HG03066 (cell line): Measurements from ENCODE around the gene SH2D5.
"Not testable (repeated sequence)": the region's sequence is repeated elsewhere in the genome, so short reads cannot be mapped to it uniquely, and the experiment has no call there.

Experiments
- ATAC-seq: cut with Tn5 transposase; IDR thresholded peaks from one replicate; pipeline ENCODE4 v1.9.1; 2021; ENCODE audit warnings: low read depth; ENCODE audit not compliant: unreplicated experiment

The SH2D5 gene

DNA sequence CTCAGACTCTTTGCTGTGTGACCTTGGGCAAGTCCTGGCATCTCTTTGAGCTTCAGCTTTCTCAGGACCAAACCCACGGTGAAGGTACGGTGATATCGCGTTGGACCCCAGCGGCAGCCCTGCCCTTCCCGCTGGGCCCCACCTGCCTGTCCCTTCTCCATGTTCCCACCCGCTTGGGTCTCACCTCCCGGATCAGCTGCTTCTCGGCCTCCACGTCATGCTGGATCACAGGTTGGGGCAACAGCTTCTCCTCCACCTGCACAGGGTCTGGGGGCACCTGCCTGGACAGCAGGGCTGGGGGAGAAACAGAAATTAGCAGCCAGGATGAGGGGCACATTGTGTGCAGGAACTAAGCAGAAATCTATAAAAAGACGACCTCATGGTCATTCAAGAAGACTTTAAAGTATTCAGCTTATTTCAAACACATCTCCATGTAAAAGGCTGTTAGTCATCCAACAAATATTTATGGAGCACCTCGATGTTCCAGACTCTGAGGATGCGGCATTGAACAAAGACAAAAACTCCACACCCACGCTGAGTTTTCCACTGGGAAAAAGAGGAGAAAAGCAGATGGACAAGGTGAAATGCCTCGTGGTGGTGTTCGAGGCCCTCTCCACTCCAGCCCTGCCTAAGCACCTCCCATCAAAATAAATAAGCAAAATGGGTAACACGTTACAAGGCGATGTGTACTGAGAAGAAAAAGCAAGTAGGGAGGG is 34.1 kb downstream of the SH2D5 start:
- ATAC-seq, result no peak

DNA sequence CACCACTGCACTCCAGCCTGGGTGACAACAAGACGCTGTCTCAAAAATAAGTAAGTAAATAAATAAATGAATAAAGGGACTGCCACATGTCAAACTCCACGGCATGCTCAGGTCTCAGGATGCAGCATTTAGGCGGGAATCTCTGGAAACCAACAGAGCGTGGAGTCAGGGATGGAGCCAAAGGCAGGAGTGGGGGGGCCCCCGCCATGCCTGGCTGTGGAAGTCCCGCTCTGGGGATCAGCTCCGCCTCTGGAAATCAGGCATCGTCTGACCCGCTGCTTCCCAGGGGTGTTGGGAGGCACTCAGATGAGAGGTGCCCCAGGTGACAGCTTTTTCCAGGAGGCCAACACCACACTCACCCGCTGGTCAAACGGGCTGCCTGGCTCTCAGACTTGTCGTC is 34.9 kb downstream of the SH2D5 start:
- no peak for ATAC-seq

DNA sequence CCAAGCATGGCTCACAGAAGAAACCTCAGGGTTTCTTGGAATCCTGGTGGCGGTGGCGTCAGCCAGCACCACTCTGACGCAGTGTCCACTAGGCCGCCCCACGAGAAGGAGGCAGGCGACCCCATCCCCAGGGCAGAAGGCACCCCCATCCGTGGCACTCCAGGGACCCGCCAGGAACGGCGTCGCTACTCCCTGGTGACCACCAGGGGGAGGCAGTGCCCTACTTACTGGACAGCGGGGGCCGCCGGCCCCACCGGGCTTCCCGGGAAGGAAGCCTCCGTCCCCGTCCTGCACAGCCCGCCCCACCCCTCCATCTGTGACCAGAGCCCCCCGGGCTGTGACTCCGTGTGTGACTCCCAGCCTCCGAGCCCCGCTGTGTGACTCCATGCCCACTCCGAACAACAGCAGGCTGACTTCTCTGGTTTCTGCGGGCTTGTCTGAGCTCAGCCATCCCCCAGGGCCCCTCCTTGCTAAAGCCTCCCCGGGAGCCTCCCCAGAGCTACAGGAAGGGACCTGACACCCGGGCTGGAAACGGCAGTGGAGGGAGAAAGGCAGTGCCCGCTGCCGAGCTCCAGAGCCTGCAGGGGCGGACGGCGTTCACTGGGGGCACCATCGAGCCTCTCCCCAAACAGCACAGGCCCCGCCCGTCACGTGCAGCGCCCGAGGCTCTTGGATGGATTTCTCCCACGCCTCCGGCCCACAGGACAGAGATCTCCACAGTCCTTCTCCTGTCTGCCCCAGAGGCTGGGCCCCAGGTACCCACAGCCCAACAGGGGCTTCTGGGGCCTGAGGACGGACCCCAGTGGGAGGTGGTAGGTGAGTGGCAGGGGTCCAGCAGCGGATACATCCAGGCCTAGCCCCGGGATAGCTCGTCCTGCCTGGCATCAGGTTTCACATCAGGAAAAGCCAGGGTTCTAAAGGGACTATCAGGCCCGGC is 35.8 kb downstream of the SH2D5 start:
- no peak for ATAC-seq

- ATAC-seq, result no peak
These were observed 37.0 kb downstream of the SH2D5 start for GRCh38 chr1:20695515-20695914.

GRCh38 chr1:20693623-20694022 is 38.9 kb downstream of the SH2D5 start:
- ATAC-seq, result no peak

DNA sequence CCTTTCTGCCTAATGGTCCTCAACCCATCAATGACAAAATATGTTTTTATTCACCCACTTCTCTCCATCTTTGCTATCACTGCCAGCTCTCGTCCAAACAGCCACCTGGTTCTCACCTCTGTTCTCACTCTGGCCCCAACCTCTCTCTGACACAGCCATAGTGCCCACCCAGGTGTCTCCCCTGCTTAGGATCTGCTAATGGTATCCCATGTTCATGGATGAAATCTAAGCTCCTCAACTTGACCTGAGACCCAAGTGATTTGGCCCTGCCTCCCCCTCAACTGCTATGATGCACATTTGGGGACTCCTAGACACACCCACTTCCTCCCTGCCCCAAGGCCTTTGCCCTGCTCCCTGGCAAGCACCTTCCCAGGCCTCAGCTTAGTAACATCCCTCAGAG is 40.6 kb downstream of the SH2D5 start:
- no peak for ATAC-seq

- no peak for ATAC-seq
These were observed 42.9 kb downstream of the SH2D5 start for GRCh38 chr1:20689645-20690056.

DNA sequence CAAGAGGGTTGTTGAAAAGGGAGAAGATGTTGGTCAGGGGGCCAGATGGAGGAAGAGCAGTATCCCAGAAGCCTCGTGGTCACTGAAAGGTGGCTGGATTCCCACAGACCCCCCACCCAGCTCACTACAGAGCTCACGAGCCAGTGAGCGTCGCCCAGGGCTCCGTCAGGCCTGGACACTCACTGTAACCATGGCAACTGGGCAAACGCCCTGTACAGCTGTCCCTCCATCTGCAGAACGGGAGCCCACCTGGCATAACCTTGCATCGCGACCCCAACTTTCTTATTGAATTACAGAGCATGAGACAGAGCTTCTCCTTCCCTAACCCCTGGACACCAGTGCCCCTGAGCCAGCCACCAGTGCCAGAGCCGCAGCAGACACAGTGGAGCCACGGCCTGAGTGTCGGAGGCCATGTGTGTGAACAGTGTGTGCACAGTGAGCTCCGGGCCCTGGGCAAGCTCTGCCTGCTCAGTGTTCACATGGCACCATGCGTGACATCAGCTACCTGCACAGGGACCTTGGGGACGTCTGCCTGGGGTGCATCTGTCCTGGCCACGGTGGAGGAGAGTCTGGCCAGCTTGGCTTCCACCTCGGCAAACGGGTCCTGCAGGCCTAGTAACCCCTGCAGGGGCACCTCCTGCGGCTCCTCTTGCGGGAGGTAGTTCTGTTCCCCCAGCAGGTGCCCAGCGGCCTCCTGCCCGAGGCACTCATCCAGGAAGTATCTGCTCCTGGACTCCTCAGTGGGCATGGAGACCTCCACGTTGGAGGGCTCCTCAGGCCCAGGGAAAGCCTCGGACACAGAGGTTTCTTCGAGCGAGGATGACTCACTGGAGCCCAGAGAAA is 45.4 kb downstream of the SH2D5 start:
- ATAC-seq, result no peak

DNA sequence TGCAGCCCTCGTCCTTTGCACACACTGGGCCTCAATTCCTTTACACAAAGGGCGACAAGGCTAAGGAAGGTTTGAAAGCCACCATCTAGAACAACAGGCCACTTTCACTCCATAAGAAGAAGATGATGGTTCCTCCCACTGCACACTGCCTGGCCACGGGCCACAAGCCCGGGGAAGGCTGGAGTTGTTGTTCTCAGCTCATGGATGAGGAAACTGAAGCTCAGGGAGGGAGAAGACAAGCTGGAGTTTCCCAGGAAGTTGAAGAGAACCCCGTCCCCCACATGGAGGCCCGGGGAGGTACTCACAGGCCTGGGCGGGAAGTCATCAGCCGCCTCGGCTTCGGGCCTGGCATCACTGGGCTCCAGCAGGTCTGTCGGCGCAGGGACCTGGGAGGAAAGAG is 46.8 kb downstream of the SH2D5 start:
- ATAC-seq, result no peak

DNA sequence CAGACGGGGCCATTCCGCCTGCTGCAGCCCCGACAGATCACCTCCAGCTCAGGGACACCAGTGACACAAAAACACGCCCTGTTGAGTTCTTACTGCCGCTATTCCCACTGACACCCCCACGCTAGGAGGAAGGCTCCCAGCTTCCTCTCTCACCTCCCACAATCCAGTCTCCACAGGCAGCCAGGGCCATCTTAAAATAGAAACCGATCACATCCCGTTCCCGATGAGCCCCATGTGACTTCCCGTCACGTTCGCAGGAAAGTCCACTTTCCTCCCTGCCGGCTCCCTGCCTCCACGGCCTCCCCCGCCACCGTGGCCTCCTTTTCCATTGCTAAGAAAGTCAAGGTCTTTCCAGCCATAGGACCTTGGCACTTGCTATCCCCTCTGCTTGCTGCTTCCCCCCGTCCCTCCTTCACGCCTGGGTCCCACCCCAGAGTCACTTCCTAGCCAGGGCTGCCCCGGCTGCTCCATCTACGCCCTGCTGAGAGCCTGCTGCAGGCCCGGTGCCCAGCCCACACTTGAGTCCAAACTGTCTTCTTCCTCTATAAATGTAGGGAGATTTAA is 47.3 kb downstream of the SH2D5 start:
- no peak for ATAC-seq

- ATAC-seq, result no peak
These were observed 47.9 kb downstream of the SH2D5 start for GRCh38 chr1:20684651-20685050.

DNA sequence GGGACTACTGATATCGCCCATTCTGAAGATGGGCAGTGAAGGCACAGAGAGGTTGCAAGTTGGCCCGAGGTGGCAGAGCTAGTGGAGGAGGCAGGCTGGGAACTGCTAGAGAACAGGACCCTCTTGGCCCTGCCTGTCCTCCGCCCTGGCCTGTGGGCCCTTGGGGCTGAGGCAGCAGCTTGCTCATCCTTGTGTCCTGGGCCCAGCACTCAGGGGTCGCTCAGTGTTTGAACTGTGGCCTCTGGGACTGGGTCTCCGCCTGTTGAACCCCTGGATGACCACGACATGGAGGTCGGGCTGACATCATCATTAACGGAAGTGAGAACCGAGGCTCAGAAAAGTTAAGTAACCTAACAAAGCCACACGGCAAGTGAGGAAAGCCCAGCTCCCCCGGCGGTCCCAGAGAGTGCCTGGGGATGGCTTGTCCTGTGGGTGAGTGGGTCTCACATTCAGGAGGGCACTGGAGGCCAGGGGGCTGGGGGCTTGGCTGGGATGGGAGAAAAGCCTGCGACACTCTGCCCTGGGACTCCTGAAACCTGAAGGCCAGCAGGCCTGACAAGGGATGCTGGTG is 48.4 kb downstream of the SH2D5 start:
- ATAC-seq, result no peak

- ATAC-seq, result no peak
These were observed 48.9 kb downstream of the SH2D5 start for GRCh38 chr1:20683614-20684013.

- no peak for ATAC-seq
These were observed 49.8 kb downstream of the SH2D5 start for GRCh38 chr1:20682571-20683236.

DNA sequence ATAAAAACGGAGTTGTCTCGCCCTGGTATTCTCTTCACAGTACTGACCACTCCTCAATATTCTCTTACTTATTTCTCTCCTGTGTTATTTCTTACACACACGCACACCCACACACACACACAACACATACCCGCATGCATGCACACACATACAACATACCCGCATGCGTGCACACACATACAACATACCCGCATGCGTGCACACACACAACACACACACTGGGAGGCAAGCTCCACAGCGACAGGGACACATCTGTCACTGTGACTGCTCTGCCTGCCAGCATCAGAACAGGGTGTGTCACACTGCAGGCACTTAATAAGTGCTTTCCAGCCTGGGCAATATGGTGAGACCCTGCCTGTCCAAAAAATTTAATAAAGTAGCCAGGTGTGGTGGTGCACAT is 50.5 kb downstream of the SH2D5 start:
- no peak for ATAC-seq

- no peak for ATAC-seq
These were observed 52.2 kb downstream of the SH2D5 start for GRCh38 chr1:20680269-20680668.

- ATAC-seq, result no peak
These were observed 53.9 kb downstream of the SH2D5 start for GRCh38 chr1:20678599-20678998.

DNA sequence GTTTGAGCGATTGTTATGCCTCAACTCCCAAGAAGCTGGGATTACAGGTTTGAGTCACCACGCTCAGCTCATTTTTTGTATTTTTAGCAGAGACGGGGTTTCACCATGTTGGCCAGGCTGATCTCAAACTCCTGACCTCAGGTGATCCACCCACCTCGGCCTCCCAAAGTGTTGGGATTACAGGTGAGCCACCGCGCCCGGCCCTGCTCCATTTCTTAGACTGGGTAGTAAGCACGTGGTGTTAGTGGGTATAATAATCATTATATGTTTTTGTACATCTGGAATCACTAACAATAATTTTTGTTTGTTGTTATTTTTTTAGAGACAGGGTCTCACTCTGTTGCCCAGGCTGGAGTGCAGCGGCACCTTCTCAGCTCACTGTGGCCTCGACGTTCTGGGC is 58.9 kb downstream of the SH2D5 start:
- not testable (repeated sequence) for ATAC-seq

- ATAC-seq, result no peak
These were observed 60.3 kb downstream of the SH2D5 start for GRCh38 chr1:20672265-20672632.

GRCh38 chr1:20670936-20671335 is 61.6 kb downstream of the SH2D5 start:
- ATAC-seq, result no peak
